ENCODE measurements around the gene P4HA2.

Gene P4HA2

DNA sequence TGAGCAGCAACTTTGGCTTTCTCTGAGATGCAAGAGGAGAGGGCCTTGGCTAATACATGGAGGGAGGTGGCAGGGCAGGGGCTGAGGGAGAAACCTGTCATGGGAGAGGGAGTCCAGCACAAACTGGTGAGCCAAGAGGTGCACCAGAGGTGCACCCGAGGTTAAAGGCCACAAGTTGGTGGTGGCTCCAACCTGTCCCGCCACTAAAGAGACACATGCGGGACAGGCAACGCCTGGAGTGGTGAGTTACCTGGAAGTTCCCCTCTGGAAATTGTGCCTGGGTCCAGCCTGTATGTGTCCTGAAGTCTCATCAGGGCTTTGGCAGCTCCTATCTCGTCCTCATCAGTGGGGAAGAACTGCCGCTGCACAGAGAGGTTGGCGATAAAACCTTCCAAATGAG is 14.0 kb downstream of the P4HA2 start:
- H3K36me3 ChIP-seq (ENCODE audit: insufficient read depth, low read length): no peaks in the 10 kb centered on the region
- H3K9me2 ChIP-seq (replicated peaks; ENCODE audit: low read depth, low read length): no peaks in the 10 kb centered on the region
- no peak overlapping the region for H3K9ac ChIP-seq (ENCODE audit: low read depth, low read length, poor library complexity, severe bottlenecking)
- H3K9me3 ChIP-seq (ENCODE audit: insufficient read depth, low read depth, low read length): no peaks in the 10 kb centered on the region
- H2AFZ ChIP-seq (ENCODE audit: low read length): no peak overlapping the region
- no peaks in the 10 kb centered on the region for H3K27me3 ChIP-seq (ENCODE audit: insufficient read depth, low read length, poor library complexity, severe bottlenecking)
- H4K20me1 ChIP-seq (ENCODE audit: insufficient read depth, low read length, poor library complexity, severe bottlenecking): no peaks in the 10 kb centered on the region
- H3K4me2 ChIP-seq (ENCODE audit: low read depth, low read length, poor library complexity, severe bottlenecking): no peak overlapping the region
- no peak overlapping the region for H3K4me3 ChIP-seq (ENCODE audit: low read length, poor library complexity, severe bottlenecking)
- H3F3A ChIP-seq (ENCODE audit: low read depth): no peaks in the 10 kb centered on the region
- peaks cover 5% of the 10 kb centered on the region for H3K4me1 ChIP-seq (ENCODE audit: insufficient read depth, low read length, poor library complexity, severe bottlenecking)
- H3K79me2 ChIP-seq (ENCODE audit: insufficient read depth, low read length): no peaks in the 10 kb centered on the region
- TF ChIP-seq EZH2phosphoT487 (IDR thresholded peaks at IDR 0.05; ENCODE audit: borderline replicate concordance): no peak
- TF ChIP-seq, protein P1, sequence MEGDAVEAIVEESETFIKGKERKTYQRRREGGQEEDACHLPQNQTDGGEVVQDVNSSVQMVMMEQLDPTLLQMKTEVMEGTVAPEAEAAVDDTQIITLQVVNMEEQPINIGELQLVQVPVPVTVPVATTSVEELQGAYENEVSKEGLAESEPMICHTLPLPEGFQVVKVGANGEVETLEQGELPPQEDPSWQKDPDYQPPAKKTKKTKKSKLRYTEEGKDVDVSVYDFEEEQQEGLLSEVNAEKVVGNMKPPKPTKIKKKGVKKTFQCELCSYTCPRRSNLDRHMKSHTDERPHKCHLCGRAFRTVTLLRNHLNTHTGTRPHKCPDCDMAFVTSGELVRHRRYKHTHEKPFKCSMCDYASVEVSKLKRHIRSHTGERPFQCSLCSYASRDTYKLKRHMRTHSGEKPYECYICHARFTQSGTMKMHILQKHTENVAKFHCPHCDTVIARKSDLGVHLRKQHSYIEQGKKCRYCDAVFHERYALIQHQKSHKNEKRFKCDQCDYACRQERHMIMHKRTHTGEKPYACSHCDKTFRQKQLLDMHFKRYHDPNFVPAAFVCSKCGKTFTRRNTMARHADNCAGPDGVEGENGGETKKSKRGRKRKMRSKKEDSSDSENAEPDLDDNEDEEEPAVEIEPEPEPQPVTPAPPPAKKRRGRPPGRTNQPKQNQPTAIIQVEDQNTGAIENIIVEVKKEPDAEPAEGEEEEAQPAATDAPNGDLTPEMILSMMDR (conservative IDR thresholded peaks at IDR 0.05; ENCODE audit: low read length): no peak

DNA sequence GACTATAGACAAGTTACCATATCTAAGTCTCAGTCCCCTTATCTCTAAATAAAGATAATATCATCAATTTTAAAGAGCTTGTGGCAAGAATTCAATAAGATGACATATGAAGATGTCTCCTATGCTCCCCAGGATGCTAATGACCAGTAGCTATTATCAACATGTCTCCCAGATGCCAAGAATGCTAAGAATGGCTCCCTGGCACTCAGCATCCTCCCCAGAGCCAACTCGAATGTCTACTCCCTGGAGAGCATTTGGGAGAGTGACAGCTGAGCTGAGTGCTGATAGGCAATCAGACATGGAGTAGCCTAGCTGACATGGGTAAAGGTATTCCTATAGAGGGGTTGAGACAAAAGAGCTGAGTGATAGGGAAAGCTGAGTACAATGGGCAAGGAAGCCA is 15.9 kb downstream of the P4HA2 start:
- Histone ChIP-seq H3K9me3 (ENCODE audit: insufficient read depth, low read depth, low read length) (no peaks in the 10 kb centered on the region), H3K9me2 (replicated peaks; ENCODE audit: low read depth, low read length) (no peaks in the 10 kb centered on the region), H3K4me3 (ENCODE audit: low read length, poor library complexity, severe bottlenecking) (no peak overlapping the region), H3F3A (ENCODE audit: low read depth) (no peaks in the 10 kb centered on the region), H3K9ac (ENCODE audit: low read depth, low read length, poor library complexity, severe bottlenecking) (no peak overlapping the region), H3K4me1 (ENCODE audit: insufficient read depth, low read length, poor library complexity, severe bottlenecking) (peaks cover 8% of the 10 kb centered on the region), H3K4me2 (ENCODE audit: low read depth, low read length, poor library complexity, severe bottlenecking) (no peak overlapping the region), H3K79me2 (ENCODE audit: insufficient read depth, low read length) (no peaks in the 10 kb centered on the region), H3K27me3 (ENCODE audit: insufficient read depth, low read length, poor library complexity, severe bottlenecking) (no peaks in the 10 kb centered on the region), H3K36me3 (ENCODE audit: insufficient read depth, low read length) (no peaks in the 10 kb centered on the region), H2AFZ (ENCODE audit: low read length) (no peak overlapping the region), H4K20me1 (ENCODE audit: insufficient read depth, low read length, poor library complexity, severe bottlenecking) (no peaks in the 10 kb centered on the region)
- TF ChIP-seq, protein P1 (conservative IDR thresholded peaks at IDR 0.05; ENCODE audit: low read length): no peak
- no peak for TF ChIP-seq EZH2phosphoT487 (IDR thresholded peaks at IDR 0.05; ENCODE audit: borderline replicate concordance)

DNA sequence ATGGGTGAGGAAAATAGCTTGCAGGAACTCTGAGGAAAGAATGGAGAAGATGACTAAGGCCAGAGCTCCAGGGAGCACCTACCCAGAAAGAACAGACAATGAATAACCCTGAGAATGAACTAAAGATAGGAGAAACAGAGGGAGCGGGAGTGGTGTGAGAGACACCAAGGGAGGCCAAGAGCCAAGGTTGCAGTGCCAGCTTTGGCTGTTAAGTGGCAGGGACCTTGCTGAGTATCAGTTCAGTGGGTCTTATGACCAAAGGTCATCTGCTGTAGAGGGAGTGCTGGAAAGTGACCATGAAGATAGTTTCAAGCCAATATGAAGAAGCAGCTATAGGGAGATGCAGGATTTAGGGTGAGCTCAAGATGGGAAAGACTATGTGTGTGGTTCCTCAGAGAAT is 16.7 kb downstream of the P4HA2 start:
- no peak overlapping the region for H3K9ac ChIP-seq (ENCODE audit: low read depth, low read length, poor library complexity, severe bottlenecking)
- H3K79me2 ChIP-seq (ENCODE audit: insufficient read depth, low read length): no peaks in the 10 kb centered on the region
- H3K36me3 ChIP-seq (ENCODE audit: insufficient read depth, low read length): no peaks in the 10 kb centered on the region
- peaks cover 8% of the 10 kb centered on the region for H3K4me1 ChIP-seq (ENCODE audit: insufficient read depth, low read length, poor library complexity, severe bottlenecking)
- no peak overlapping the region for H3K4me2 ChIP-seq (ENCODE audit: low read depth, low read length, poor library complexity, severe bottlenecking)
- H4K20me1 ChIP-seq (ENCODE audit: insufficient read depth, low read length, poor library complexity, severe bottlenecking): no peaks in the 10 kb centered on the region
- TF ChIP-seq, protein P1 (conservative IDR thresholded peaks at IDR 0.05; ENCODE audit: low read length): no peak
- no peak for TF ChIP-seq EZH2phosphoT487 (IDR thresholded peaks at IDR 0.05; ENCODE audit: borderline replicate concordance)
- H2AFZ ChIP-seq (ENCODE audit: low read length): no peak overlapping the region
- H3K27me3 ChIP-seq (ENCODE audit: insufficient read depth, low read length, poor library complexity, severe bottlenecking): no peaks in the 10 kb centered on the region
- no peaks in the 10 kb centered on the region for H3K9me3 ChIP-seq (ENCODE audit: insufficient read depth, low read depth, low read length)
- no peaks in the 10 kb centered on the region for H3F3A ChIP-seq (ENCODE audit: low read depth)
- no peak overlapping the region for H3K4me3 ChIP-seq (ENCODE audit: low read length, poor library complexity, severe bottlenecking)
- H3K9me2 ChIP-seq (replicated peaks; ENCODE audit: low read depth, low read length): no peaks in the 10 kb centered on the region
